ENCODE data around the gene SERINC1.

DNA sequence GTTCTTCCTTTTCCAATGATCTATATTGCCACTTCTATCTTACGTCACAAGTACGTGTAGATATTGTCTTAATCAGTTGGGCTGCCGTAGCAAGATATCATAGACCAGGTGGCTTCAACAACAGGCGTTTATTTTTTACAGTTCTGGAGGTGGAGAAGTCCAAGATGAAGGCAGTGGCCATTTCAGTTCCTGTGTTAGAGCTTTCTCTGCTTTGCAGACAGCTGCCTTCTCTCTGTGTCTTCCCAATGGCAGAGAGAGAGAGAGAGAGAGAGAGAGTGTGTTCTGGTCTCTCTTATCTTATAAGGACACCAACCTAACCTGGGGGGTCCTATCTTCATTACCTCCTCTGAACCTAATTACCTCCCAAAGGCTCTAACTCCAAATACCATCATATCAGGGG is 63.9 kb downstream of the SERINC1 start:
- TF ChIP-seq, protein P1, sequence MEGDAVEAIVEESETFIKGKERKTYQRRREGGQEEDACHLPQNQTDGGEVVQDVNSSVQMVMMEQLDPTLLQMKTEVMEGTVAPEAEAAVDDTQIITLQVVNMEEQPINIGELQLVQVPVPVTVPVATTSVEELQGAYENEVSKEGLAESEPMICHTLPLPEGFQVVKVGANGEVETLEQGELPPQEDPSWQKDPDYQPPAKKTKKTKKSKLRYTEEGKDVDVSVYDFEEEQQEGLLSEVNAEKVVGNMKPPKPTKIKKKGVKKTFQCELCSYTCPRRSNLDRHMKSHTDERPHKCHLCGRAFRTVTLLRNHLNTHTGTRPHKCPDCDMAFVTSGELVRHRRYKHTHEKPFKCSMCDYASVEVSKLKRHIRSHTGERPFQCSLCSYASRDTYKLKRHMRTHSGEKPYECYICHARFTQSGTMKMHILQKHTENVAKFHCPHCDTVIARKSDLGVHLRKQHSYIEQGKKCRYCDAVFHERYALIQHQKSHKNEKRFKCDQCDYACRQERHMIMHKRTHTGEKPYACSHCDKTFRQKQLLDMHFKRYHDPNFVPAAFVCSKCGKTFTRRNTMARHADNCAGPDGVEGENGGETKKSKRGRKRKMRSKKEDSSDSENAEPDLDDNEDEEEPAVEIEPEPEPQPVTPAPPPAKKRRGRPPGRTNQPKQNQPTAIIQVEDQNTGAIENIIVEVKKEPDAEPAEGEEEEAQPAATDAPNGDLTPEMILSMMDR (conservative IDR thresholded peaks at IDR 0.05 in 1 of 2, IDR thresholded peaks at IDR 0.05 in 1 of 2; ENCODE audit: low read depth in 1 of 2, low read length in 2 of 2) = no peak
- TF ChIP-seq EZH2 (IDR thresholded peaks at IDR 0.05; ENCODE audit: low read length, missing control alignments) = no peak
